HCT116 (cell line): ENCODE measurements around the gene SHOC2. TPM values are rescaled to one million over a fixed set of nuclear protein-coding genes. Genes with fewer than 3 reads are reported as not detected.

Source experiments
- ATAC-seq: fragments of 200-7000 bp; cut with Tn5 transposase; 2 replicates; pipeline ENCODE4 v1.9.1; 2020; ENCODE audit warnings: mild to moderate bottlenecking, moderate library complexity
- BruUV-seq: library from RNA; stranded (reverse); fragments of 400-500 nt; replicated peaks from 2 replicates; lab custom pipeline; 2021; lab: Mats Ljungman, UMichigan
- CTCF ChIA-PET: fragments of 300-600 bp; sonication (Branson Sonifier 250); formaldehyde crosslinking; loops from one replicate; lab custom pipeline; 2021; ENCODE audit warnings: antibody characterized with exemption; lab: Charles Lee
- POLR2A ChIA-PET: fragments of 300-600, 350-600 bp; sonication (Branson Sonifier 250); formaldehyde crosslinking; loops from one replicate; lab custom pipeline; 2021; ENCODE audit warnings: antibody characterized with exemption; lab: Charles Lee
- RAD21 ChIA-PET, 2 experiments: fragments of 300-600 bp; sonication (Branson Sonifier 250); formaldehyde crosslinking; loops; one replicate each; lab custom pipeline; 2023; ENCODE audit warnings: low total read pairs in 2 of 2; ENCODE audit not compliant: uncharacterized antibody in 2 of 2, unreplicated experiment in 2 of 2, low non-redundant PET in 1 of 2; lab: Charles Lee
- DNase-seq: peaks from one replicate; pipeline ENCODE4 v3.0.0-alpha.2; 2010; ENCODE audit warnings: low read depth, low spot score
- H2AFZ ChIP-seq: fragments of 200-600 bp; shearing (Covaris generic), sonication (generic); 2 replicates; pipeline ENCODE4 v1.6.1; 2017; ENCODE audit warnings: low read depth, mixed run types, mixed read lengths, antibody characterized with exemption, low read length; ENCODE audit not compliant: poor library complexity, severe bottlenecking
- H3K27ac ChIP-seq: 2 replicates; pipeline ENCODE4 v1.5.1; 2012; ENCODE audit warnings: low read depth, low read length
- H3K27me3 ChIP-seq: fragments of 200-600 bp; sonication (generic); 2 replicates; pipeline ENCODE4 v1.6.1; 2016; ENCODE audit warnings: mixed run types, low read length, mixed read lengths; ENCODE audit not compliant: insufficient read depth
- H3K36me3 ChIP-seq, 2 experiments: fragments of 200-500 bp in 1 of 2; fragments of 200-600 bp in 1 of 2; sonication (Bioruptor generic) in 1 of 2; sonication (generic) in 1 of 2; 2 replicates each; pipeline versions ENCODE4 v1.5.1 to v1.6.1; 2014 to 2016; ENCODE audit warnings: low read length in 2 of 2, inconsistent platforms in 1 of 2, mixed read lengths in 1 of 2, mixed run types in 1 of 2; ENCODE audit not compliant: insufficient read depth in 2 of 2, control insufficient read depth in 1 of 2
- H3K4me1 ChIP-seq, 2 experiments: fragments of 200-600 bp in 1 of 2; sonication (generic) in 1 of 2; 2 replicates each; pipeline versions ENCODE4 v1.5.1 to v1.6.1; 2012 to 2017; ENCODE audit warnings: low read length in 2 of 2, inconsistent platforms in 1 of 2, mild to moderate bottlenecking in 1 of 2, mixed read lengths in 1 of 2, mixed run types in 1 of 2, moderate library complexity in 1 of 2; ENCODE audit not compliant: insufficient read depth in 2 of 2, control insufficient read depth in 1 of 2
- H3K4me2 ChIP-seq: fragments of 200-600 bp; sonication (generic); 2 replicates; pipeline ENCODE4 v1.6.1; 2017; ENCODE audit warnings: mixed run types, low read length, mixed read lengths
- H3K4me3 ChIP-seq, 2 experiments: fragments of 200-600 bp in 1 of 2; sonication (generic) in 1 of 2; replicated peaks in 1 of 2; 2 replicates each; pipeline ENCODE4 v1.5.1; 2011 to 2016; ENCODE audit warnings: low read length in 2 of 2, control low read depth in 1 of 2, low read depth in 1 of 2, mild to moderate bottlenecking in 1 of 2, mixed read lengths in 1 of 2, mixed run types in 1 of 2
- H3K79me2 ChIP-seq: fragments of 200-600 bp; sonication (generic); 2 replicates; pipeline ENCODE4 v1.6.1; 2017; ENCODE audit warnings: mild to moderate bottlenecking, mixed run types, low read length, moderate library complexity, mixed read lengths; ENCODE audit not compliant: insufficient read depth
- H3K9ac ChIP-seq: fragments of 200-600 bp; sonication (generic); 2 replicates; pipeline ENCODE4 v1.6.1; 2016; ENCODE audit warnings: low read length, mixed read lengths
- H3K9me2 ChIP-seq: fragments of 200-600 bp; sonication (generic), shearing (Covaris generic); 2 replicates; pipeline ENCODE4 v1.6.1; 2017; ENCODE audit warnings: mixed run types, mild to moderate bottlenecking, moderate library complexity; ENCODE audit not compliant: insufficient read depth
- H3K9me3 ChIP-seq, 2 experiments: fragments of 200-500 bp in 1 of 2; fragments of 200-600 bp in 1 of 2; sonication (Bioruptor generic) in 1 of 2; sonication (generic) in 1 of 2; 2 replicates each; pipeline ENCODE4 v1.6.1; 2014 to 2017; ENCODE audit warnings: low read length in 2 of 2, mixed read lengths in 2 of 2, inconsistent platforms in 1 of 2, low read depth in 1 of 2, mild to moderate bottlenecking in 1 of 2, mixed run types in 1 of 2, moderate library complexity in 1 of 2; ENCODE audit not compliant: control insufficient read depth in 1 of 2, insufficient read depth in 1 of 2
- H4K20me1 ChIP-seq: fragments of 200-600 bp; sonication (generic), shearing (Covaris generic); 2 replicates; pipeline ENCODE4 v1.6.1; 2017; ENCODE audit warnings: mixed run types, mild to moderate bottlenecking, moderate library complexity; ENCODE audit not compliant: insufficient read depth
- ATF3 ChIP-seq: IDR thresholded peaks from 2 replicates; pipeline ENCODE4 v1.6.1; 2012
- CBX3 ChIP-seq: IDR thresholded peaks from 2 replicates; pipeline ENCODE4 v1.6.1; 2012; ENCODE audit warnings: low read depth
- CEBPB ChIP-seq: IDR thresholded peaks from 2 replicates; pipeline ENCODE4 v1.6.1; 2012; ENCODE audit warnings: low read depth
- CTCF ChIP-seq, 3 experiments: fragments of 200-600 bp in 1 of 3; sonication (generic) in 1 of 3; IDR thresholded peaks in 2 of 3; conservative IDR thresholded peaks in 1 of 3; 2 replicates each; pipeline ENCODE4 v1.5.1; 2012 to 2017; ENCODE audit warnings: low read depth in 2 of 3, low read length in 2 of 3, antibody characterized with exemption in 1 of 3, borderline replicate concordance in 1 of 3, control low read depth in 1 of 3, mild to moderate bottlenecking in 1 of 3, mixed read lengths in 1 of 3, mixed run types in 1 of 3, moderate library complexity in 1 of 3; ENCODE audit not compliant: insufficient read depth in 1 of 3
- EZH2 ChIP-seq: fragments of 200-600 bp; sonication (generic); IDR thresholded peaks from 2 replicates; pipeline ENCODE4 v1.6.1; 2017; ENCODE audit warnings: antibody characterized with exemption, mixed run types
- EZH2phosphoT487 ChIP-seq: fragments of 200-600 bp; IDR thresholded peaks from 2 replicates; pipeline ENCODE4 v1.6.1; 2018; ENCODE audit warnings: antibody characterized with exemption, borderline replicate concordance
- FOSL1 ChIP-seq: IDR thresholded peaks from 2 replicates; pipeline ENCODE4 v1.6.1; 2012; ENCODE audit warnings: low read depth
- POLR2A ChIP-seq: IDR thresholded peaks from 2 replicates; pipeline ENCODE4 v1.7.0; 2011; ENCODE audit warnings: borderline replicate concordance; ENCODE audit not compliant: insufficient read depth, insufficient read length; ENCODE audit errors: extremely low read depth
- RAD21 ChIP-seq: IDR thresholded peaks from 2 replicates; pipeline ENCODE4 v1.6.1; 2012; ENCODE audit warnings: low read depth, mild to moderate bottlenecking
- SIN3A ChIP-seq: IDR thresholded peaks from 2 replicates; pipeline ENCODE4 v1.6.1; 2012; ENCODE audit warnings: low read depth
- SP1 ChIP-seq: IDR thresholded peaks from 2 replicates; pipeline ENCODE4 v1.6.1; 2012; ENCODE audit warnings: low read depth
- SRF ChIP-seq: IDR thresholded peaks from 2 replicates; pipeline ENCODE4 v1.6.1; 2012; ENCODE audit warnings: low read depth
- TCF7L2 ChIP-seq: IDR thresholded peaks from 2 replicates; pipeline ENCODE4 v1.7.0; 2011; ENCODE audit warnings: borderline replicate concordance, inconsistent platforms; ENCODE audit not compliant: insufficient read depth, insufficient read length; ENCODE audit errors: extremely low read depth
- YY1 ChIP-seq: IDR thresholded peaks from 2 replicates; pipeline ENCODE4 v1.6.1; 2011; ENCODE audit warnings: low read length, low read depth, moderate library complexity, mild to moderate bottlenecking; ENCODE audit not compliant: insufficient replicate concordance; ENCODE audit errors: extremely low read depth
- ZNF274 ChIP-seq: fragments of 200-500 bp; sonication (Bioruptor generic); IDR thresholded peaks from 2 replicates; pipeline ENCODE4 v1.6.1; 2014; ENCODE audit warnings: mild to moderate bottlenecking, low read depth, low read length, inconsistent platforms
- intact Hi-C: fragments of 100-400 bp; cut with micrococcal nuclease; formaldehyde crosslinking; loops from 2 replicates; pipeline ENCODE4 v1.10.0; 2022
- total RNA-seq: library from RNA; stranded (reverse); gene quantifications from one replicate; pipeline ENCODE4 v1.2.1, GENCODE V29; 2021; ENCODE audit not compliant: unreplicated experiment

SHOC2 gene
- total RNA-seq, 1 experiment from 2014 or later = 39.5 TPM

GRCh38 chr10:110900983-110901382 is 18.4 kb upstream of the SHOC2 start:
- Histone ChIP-seq H4K20me1 (no peaks in the 10 kb centered on the region), H3K9ac (no peak overlapping the region), H3K4me3 (no peak overlapping the region), H3K9me3 (no peaks in the 10 kb centered on the region), H3K4me1 (peaks cover 0 to 11% of the 10 kb centered on the region in 2 experiments; a peak in 2 of 4 replicates), H3K4me2 (no peak overlapping the region), H3K9me2 (no peaks in the 10 kb centered on the region), H3K79me2 (no peaks in the 10 kb centered on the region), H3K36me3 (no peaks in the 10 kb centered on the region; a peak in 1 of 4 replicates), H2AFZ (no peak overlapping the region), H3K27me3 (no peaks in the 10 kb centered on the region), H3K27ac (no peak overlapping the region)
- BruUV-seq = no TSS peak
- ChIA-PET CTCF (interaction anchor here (0.6 kb wide), 1 partner anchor 154 kb away, joined by 3 read pairs; no protein-coding TSS in a partner anchor), POLR2A (interaction anchor here (5.0 kb wide), 1 partner anchor 17 kb away, joined by 35 read pairs; the partner anchor contains the start of genes BBIP1 and SHOC2), RAD21 (no interaction called here)
- intact Hi-C loops = no loop called here
- TF ChIP-seq SRF (no peak), CEBPB (no peak), TCF7L2 (no peak), SP1 (no peak), YY1 (no peak), FOSL1 (no peak), CBX3 (no peak), SIN3A (no peak), ATF3 (no peak), RAD21 (no peak), EZH2 (no peak), EZH2phosphoT487 (no peak), CTCF (IDR thresholded peaks at IDR 0.05 in 2 of 3, conservative IDR thresholded peaks at IDR 0.05 in 1 of 3; ENCODE audit: borderline replicate concordance in 1 of 3, insufficient read depth in 1 of 3, low read depth in 2 of 3, low read length in 2 of 3) (no peak), POLR2A (no peak), ZNF274 (no peak)
- no peak for ATAC-seq
- no peak for DNase-seq
